GM12891 (cell line): ENCODE measurements around the gene VSTM2B.

ENCODE experiments used
- POLR2A ChIP-seq: IDR thresholded peaks from 2 replicates; pipeline ENCODE4 v1.6.1; 2011; ENCODE audit warnings: low read depth, low read length, control low read depth
- POLR2AphosphoS5 ChIP-seq: IDR thresholded peaks from 2 replicates; pipeline ENCODE4 v1.6.1; 2011; ENCODE audit warnings: low read depth, low read length, control low read depth
- POU2F2 ChIP-seq: IDR thresholded peaks from 2 replicates; pipeline ENCODE4 v1.6.1; 2011; ENCODE audit warnings: low read depth, mild to moderate bottlenecking, control low read depth, low read length, moderate library complexity
- TAF1 ChIP-seq: IDR thresholded peaks from 2 replicates; pipeline ENCODE4 v1.6.1; 2011; ENCODE audit warnings: low read depth, low read length, control low read depth

- no peak for TF ChIP-seq POLR2A
- no peak for TF ChIP-seq POLR2AphosphoS5
- TF ChIP-seq TAF1 = no peak
- no peak for TF ChIP-seq POU2F2
Observed at GRCh38 chr19:29542776-29543175, 17.0 kb downstream of the VSTM2B start.
